Lower lobe of right lung (tissue), 2 donors: ENCODE data around the gene ANKRD10. TPM values are rescaled to one million over a fixed set of nuclear protein-coding genes. Genes with fewer than 3 reads are reported as not detected.

ENCODE experiments used
- ATAC-seq, 2 donors: fragments of 200-7000 bp; cut with Tn5 transposase; one replicate each; pipeline ENCODE4 v1.9.1; 2020 to 2022; ENCODE audit warnings: mild to moderate bottlenecking in 2 of 2, moderate library complexity in 2 of 2
- DNase-seq: peaks from one replicate; pipeline ENCODE4 v3.0.0-alpha.2; 2020
- H3K27ac ChIP-seq: fragments of 200-600 bp; one replicate; pipeline ENCODE4 v1.8.0; 2022
- H3K27me3 ChIP-seq: fragments of 200-600 bp; one replicate; pipeline ENCODE4 v1.8.0; 2022; ENCODE audit warnings: low read depth
- H3K36me3 ChIP-seq: fragments of 200-600 bp; one replicate; pipeline ENCODE4 v1.8.0; 2022; ENCODE audit warnings: mild to moderate bottlenecking
- H3K4me1 ChIP-seq: fragments of 200-600 bp; one replicate; pipeline ENCODE4 v1.8.0; 2022
- H3K4me3 ChIP-seq: fragments of 200-600 bp; one replicate; pipeline ENCODE4 v1.8.0; 2022; ENCODE audit warnings: mild to moderate bottlenecking
- H3K9me3 ChIP-seq: fragments of 200-600 bp; one replicate; pipeline ENCODE4 v1.8.0; 2022
- intact Hi-C: fragments of 100-400 bp; cut with DNase I; formaldehyde crosslinking; loops from one replicate; pipeline ENCODE4 v1.11.0; 2022
- total RNA-seq: library from RNA; stranded (reverse); fragmentation: NEBNext Ultra II Directional; extraction: Animal tissue kit (Norgen Biotek cat#: 25700); gene quantifications from one replicate; pipeline ENCODE4 v1.2.1, GENCODE V29; 2021
- TF ChIP-seq, protein P1 (sequence below): fragments of 200-600 bp; IDR thresholded peaks from one replicate; pipeline ENCODE4 v1.8.0; 2022; ENCODE audit warnings: antibody characterized with exemption, mild to moderate bottlenecking
- donor health status: DM: no; HTN: yes; CAD: no; lungs with severe emphysema.

Gene ANKRD10
- total RNA-seq, 1 donor from 2014 or later = 132 TPM

DNA sequence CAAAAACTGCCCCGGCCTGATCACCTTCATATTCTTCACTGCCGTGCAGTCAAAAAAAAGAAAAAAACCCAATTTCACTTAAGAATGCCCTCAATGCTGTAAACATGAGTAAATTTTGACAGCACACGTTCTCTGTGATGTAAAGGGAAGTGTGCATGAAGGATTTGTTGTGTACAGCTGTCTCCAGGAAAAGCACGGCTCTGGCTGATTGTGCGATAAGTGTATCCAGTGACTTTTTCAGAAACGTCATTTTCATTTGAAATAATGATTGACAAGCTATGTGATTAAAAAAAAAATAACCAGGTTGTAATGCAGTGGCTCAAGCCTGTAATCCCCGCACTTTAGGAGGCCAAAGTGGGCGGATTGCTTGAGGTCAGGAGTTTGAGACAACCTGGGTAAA lies 39.6 kb downstream of the ANKRD10 start:
- peaks cover 21% of the 10 kb centered on the region for H3K4me1 ChIP-seq
- H3K9me3 ChIP-seq = no peaks in the 10 kb centered on the region
- intact Hi-C loops = no loop called here
- H3K4me3 ChIP-seq = no peak overlapping the region
- peaks cover 11% of the 10 kb centered on the region for H3K36me3 ChIP-seq
- TF ChIP-seq, protein P1, sequence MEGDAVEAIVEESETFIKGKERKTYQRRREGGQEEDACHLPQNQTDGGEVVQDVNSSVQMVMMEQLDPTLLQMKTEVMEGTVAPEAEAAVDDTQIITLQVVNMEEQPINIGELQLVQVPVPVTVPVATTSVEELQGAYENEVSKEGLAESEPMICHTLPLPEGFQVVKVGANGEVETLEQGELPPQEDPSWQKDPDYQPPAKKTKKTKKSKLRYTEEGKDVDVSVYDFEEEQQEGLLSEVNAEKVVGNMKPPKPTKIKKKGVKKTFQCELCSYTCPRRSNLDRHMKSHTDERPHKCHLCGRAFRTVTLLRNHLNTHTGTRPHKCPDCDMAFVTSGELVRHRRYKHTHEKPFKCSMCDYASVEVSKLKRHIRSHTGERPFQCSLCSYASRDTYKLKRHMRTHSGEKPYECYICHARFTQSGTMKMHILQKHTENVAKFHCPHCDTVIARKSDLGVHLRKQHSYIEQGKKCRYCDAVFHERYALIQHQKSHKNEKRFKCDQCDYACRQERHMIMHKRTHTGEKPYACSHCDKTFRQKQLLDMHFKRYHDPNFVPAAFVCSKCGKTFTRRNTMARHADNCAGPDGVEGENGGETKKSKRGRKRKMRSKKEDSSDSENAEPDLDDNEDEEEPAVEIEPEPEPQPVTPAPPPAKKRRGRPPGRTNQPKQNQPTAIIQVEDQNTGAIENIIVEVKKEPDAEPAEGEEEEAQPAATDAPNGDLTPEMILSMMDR = no peak
- ATAC-seq = no peak
- H3K27me3 ChIP-seq = no peaks in the 10 kb centered on the region
- DNase-seq = no peak
- no peak overlapping the region for H3K27ac ChIP-seq

- Histone ChIP-seq H3K4me1 (peaks cover 24% of the 10 kb centered on the region), H3K4me3 (peak overlapping the region; percentile 50), H3K36me3 (peaks cover 4% of the 10 kb centered on the region), H3K9me3 (no peaks in the 10 kb centered on the region), H3K27me3 (no peaks in the 10 kb centered on the region), H3K27ac (no peak overlapping the region)
- ATAC-seq = peak; percentile 89 to 90
- intact Hi-C loops = no loop called here
- TF ChIP-seq, protein P1 = no peak
- DNase-seq = peak; percentile 89
These were observed 40.3 kb downstream of the ANKRD10 start for GRCh38 chr13:110874508-110874960.

DNA sequence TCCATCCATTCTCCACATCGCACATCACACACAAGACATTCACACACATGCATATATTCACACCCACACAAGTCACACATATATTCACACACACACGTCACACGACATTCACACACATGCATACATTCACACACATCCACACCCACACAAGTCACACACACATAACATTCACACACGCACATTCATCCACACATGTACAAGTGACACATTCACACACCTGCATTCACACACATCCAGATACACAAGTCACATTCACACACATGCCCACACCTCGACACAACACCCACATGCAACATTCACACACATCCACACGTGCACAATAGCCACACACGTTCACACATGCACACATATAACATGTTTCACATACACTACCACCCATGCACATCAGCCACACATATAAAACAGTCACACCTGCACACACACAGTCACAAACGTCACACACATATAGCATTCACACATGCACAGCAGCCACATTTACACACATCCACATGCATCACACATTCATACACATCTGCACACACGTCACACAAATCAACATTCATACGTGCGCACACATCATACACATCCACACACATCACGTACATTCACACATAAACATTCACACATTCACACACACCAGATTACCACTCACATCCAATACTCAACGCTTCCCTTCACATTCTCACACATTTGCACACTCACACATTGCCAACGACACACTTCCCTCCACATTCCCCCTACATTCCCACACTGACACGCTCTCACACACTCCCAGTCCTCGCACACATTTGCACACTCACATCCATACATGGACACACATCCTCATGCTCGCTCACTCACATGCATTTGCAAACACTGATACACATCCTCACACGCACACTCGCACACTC lies 41.0 kb downstream of the ANKRD10 start:
- peaks cover 24% of the 10 kb centered on the region for H3K4me1 ChIP-seq
- DNase-seq (no peak), ATAC-seq (no peak)
- H3K9me3 ChIP-seq = no peaks in the 10 kb centered on the region
- H3K4me3 ChIP-seq = peak overlapping the region; percentile 50
- no peaks in the 10 kb centered on the region for H3K36me3 ChIP-seq
- TF ChIP-seq, protein P1 = no peak
- no peaks in the 10 kb centered on the region for H3K27me3 ChIP-seq
- intact Hi-C loops = no loop called here
- no peak overlapping the region for H3K27ac ChIP-seq

DNA sequence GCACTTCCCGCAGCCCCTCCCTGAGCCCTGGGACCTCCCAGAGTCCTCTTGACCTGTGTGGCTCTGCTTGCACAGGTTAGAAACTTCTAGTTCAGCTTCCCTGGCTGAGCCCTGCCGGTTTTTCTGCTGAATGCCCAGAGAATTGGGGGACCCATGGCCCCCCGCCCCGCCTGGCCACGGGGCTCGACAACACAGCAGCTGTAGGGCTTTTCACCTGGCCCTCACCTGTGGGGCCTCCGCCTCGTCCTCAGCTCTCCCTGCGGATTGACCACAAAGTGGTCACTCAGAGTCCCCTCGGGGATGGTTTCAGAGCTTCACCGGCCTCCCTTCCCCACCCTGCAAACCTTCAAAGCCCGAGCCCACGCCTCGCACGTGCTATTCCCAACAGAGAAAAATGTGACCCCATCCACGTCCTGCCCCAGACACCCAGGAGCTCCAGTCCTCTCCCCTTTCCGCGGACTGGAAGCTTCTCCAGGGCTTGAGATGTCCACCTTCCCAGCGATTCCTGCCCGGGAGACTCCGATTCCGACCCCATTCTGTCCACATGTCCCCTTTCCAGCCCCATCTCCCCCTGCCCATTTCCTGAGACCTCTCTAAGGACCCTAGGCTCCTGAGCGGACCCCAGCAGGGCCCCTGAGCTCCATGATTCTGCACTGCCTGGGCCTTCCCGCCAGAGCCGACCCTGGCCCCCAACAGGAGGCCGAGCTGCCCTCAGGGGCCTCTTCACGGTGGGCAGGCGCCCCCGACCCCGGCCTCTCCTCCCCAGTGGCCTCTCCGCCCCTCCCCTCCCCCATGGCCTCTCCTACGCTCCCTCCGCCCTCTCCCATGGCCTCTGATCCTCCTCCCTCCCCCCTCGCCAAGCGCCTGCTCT lies 41.9 kb downstream of the ANKRD10 start:
- intact Hi-C loops = no loop called here
- ATAC-seq (no peak), DNase-seq (no peak)
- TF ChIP-seq, protein P1 = no peak
- H3K4me3 ChIP-seq = no peak overlapping the region
- H3K36me3 ChIP-seq = no peaks in the 10 kb centered on the region
- no peak overlapping the region for H3K27ac ChIP-seq
- H3K27me3 ChIP-seq = no peaks in the 10 kb centered on the region
- no peaks in the 10 kb centered on the region for H3K9me3 ChIP-seq
- peaks cover 24% of the 10 kb centered on the region for H3K4me1 ChIP-seq

GRCh38 chr13:110872034-110872767 lies 42.7 kb downstream of the ANKRD10 start:
- intact Hi-C loops = no loop called here

More at GRCh38 chr13:110872034-110872767, 42.7 kb downstream of the ANKRD10 start:
- no peak overlapping the region for H3K4me3 ChIP-seq
- TF ChIP-seq, protein P1 = no peak
- no peak for DNase-seq
- no peak for ATAC-seq
- no peaks in the 10 kb centered on the region for H3K36me3 ChIP-seq
- H3K4me1 ChIP-seq = peaks cover 24% of the 10 kb centered on the region
- H3K9me3 ChIP-seq = no peaks in the 10 kb centered on the region
- H3K27ac ChIP-seq = no peak overlapping the region
- H3K27me3 ChIP-seq = no peaks in the 10 kb centered on the region
